ENCODE results near the gene STK38L. TPM values are rescaled to one million over a fixed set of nuclear protein-coding genes. Genes with fewer than 3 reads are reported as not detected.

Gene STK38L
- total RNA-seq, 3 donors from 2014 or later: 45.2 to 69.4 (median 53.6) TPM

DNA sequence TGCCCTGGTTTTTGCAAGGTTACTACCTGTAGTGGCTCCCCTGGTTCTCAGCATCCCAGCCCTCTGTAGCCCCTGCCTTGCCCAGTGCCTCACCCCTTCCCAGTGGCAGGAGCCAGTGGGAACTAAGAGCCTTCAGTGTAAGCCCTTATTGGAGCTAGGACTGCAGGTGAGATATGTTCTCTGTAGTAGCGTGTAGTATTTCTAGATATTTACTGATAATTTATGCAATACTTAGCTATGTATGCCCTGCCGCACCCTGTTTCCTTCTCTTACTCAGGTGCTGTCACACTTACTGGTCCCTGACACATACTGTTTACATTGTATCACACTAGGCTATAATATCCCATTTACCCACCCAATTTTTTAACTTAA lies 92.2 kb downstream of the STK38L start:
- Histone ChIP-seq H3K4me3 (no peak overlapping the region), H3K4me1 (ENCODE audit: low read depth) (peaks cover 6% of the 10 kb centered on the region), H3K9me3 (no peaks in the 10 kb centered on the region), H3K36me3 (ENCODE audit: low read depth) (no peaks in the 10 kb centered on the region)
- no peak for DNase-seq
- intact Hi-C loops (cut with DNase I, micrococcal nuclease): no loop called here
- ATAC-seq: no peak
- TF ChIP-seq, protein P1, sequence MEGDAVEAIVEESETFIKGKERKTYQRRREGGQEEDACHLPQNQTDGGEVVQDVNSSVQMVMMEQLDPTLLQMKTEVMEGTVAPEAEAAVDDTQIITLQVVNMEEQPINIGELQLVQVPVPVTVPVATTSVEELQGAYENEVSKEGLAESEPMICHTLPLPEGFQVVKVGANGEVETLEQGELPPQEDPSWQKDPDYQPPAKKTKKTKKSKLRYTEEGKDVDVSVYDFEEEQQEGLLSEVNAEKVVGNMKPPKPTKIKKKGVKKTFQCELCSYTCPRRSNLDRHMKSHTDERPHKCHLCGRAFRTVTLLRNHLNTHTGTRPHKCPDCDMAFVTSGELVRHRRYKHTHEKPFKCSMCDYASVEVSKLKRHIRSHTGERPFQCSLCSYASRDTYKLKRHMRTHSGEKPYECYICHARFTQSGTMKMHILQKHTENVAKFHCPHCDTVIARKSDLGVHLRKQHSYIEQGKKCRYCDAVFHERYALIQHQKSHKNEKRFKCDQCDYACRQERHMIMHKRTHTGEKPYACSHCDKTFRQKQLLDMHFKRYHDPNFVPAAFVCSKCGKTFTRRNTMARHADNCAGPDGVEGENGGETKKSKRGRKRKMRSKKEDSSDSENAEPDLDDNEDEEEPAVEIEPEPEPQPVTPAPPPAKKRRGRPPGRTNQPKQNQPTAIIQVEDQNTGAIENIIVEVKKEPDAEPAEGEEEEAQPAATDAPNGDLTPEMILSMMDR (IDR thresholded peaks at IDR 0.05): no peak

DNA sequence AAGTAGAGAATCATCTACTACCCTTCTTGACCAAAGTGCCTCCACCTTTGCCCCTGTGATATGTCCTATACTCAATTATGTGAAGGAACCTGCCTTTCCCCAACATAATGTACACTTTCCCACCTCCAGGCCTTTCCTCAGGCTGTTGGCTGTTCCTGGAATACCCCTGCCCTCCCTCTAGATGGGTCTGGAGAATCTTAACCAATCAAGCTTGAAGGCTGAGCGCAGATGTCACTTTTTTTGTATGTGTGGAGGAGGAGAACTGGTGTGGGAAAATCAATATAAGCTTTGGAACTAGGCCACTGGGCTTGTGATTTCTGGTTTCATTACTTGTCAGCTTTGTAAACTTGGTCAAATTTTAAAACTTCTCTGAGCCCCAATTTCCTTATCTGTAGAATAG lies 93.3 kb downstream of the STK38L start:
- intact Hi-C loops (cut with DNase I, micrococcal nuclease): no loop called here
- Histone ChIP-seq H3K4me1 (ENCODE audit: low read depth) (peaks cover 6% of the 10 kb centered on the region), H3K36me3 (ENCODE audit: low read depth) (no peaks in the 10 kb centered on the region), H3K9me3 (no peaks in the 10 kb centered on the region), H3K4me3 (no peak overlapping the region)
- ATAC-seq (no peak), DNase-seq (no peak)
- TF ChIP-seq, protein P1 (IDR thresholded peaks at IDR 0.05): no peak

DNA sequence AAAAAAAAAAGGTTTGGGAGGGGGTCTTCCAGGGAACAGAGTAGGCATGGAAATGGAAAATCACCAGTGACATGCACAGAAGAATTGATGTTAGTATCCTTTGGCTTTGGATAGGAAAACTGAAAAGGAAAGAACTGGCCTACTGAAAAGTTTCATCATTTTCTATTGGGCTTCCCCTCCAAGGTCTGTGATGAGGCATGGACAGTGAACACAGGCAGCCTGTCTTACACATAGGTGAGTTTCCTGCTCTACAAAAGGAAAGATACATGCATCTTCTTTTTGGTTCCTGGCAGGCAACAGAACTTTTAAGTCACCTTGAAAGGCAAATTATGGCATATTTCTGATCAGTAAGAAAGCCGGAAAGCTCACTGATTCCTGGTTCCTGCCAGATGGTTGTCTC lies 94.4 kb downstream of the STK38L start:
- TF ChIP-seq, protein P1 (IDR thresholded peaks at IDR 0.05): no peak
- Histone ChIP-seq H3K4me1 (ENCODE audit: low read depth) (peaks cover 3% of the 10 kb centered on the region), H3K36me3 (ENCODE audit: low read depth) (no peaks in the 10 kb centered on the region), H3K9me3 (no peaks in the 10 kb centered on the region), H3K4me3 (no peak overlapping the region)
- ATAC-seq (no peak), DNase-seq (no peak)
- intact Hi-C loops (cut with DNase I, micrococcal nuclease): no loop called here

DNA sequence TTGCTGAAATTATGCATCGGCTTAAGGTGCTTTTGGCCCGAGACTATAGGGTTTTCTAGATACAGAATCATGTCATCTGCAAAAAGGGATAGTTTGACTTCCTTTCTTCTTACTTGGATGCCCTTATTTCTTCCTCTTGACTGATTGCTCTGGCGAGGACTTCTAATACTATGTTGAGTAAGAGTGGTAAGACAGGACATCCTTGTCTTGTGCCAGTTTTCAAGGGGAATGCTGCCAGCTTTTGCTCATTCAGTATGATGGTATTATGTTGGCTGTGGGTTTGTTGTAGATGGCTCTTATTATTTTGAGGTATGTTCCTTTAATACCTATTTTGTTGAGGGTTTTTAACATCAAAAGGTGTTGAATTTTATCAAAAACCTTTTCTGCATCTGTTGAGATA lies 96.9 kb downstream of the STK38L start:
- no peak for ATAC-seq

DNA sequence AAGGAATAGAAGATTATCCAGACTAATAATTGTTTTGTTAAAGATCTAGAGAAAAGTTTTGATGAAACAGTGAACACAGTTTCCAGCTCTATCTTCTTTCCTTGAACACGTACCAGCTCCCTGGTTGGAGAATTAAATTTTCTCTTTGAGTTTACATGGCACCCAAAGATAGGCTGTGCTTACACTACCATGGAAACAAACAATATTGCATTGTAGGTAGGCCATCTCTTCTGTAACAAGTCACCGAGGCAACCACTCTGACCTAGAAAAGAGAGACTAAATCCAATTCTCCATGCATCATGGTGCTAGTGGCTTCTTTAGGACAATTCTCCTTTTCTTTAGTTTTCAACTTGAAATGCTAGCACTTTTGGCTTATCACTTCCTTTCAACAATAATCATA lies 98.5 kb downstream of the STK38L start:
- H3K9me3 ChIP-seq: no peaks in the 10 kb centered on the region
- DNase-seq: no peak
- H3K4me1 ChIP-seq (ENCODE audit: low read depth): no peaks in the 10 kb centered on the region
- no peak overlapping the region for H3K4me3 ChIP-seq
- TF ChIP-seq, protein P1 (IDR thresholded peaks at IDR 0.05): no peak
- intact Hi-C loops (cut with DNase I, micrococcal nuclease): no loop called here
- ATAC-seq: no peak
- H3K36me3 ChIP-seq (ENCODE audit: low read depth): no peaks in the 10 kb centered on the region

More for the DNA sequence above, 96.9 kb downstream of the STK38L start:
- Histone ChIP-seq H3K4me3 (no peak overlapping the region), H3K9me3 (no peaks in the 10 kb centered on the region), H3K4me1 (ENCODE audit: low read depth) (no peaks in the 10 kb centered on the region), H3K36me3 (ENCODE audit: low read depth) (no peaks in the 10 kb centered on the region)
- TF ChIP-seq, protein P1 (IDR thresholded peaks at IDR 0.05): no peak
- intact Hi-C loops (cut with DNase I, micrococcal nuclease): no loop called here
- DNase-seq: no peak

Measured in mucosa of descending colon (tissue), 3 donors.